Activated T-helper 2 cell treated with anti-CD3 and anti-CD28 coated beads, Interferon-gamma antibody, Interleukin-2, Interleukin-4, amounts not matched to agents 10 μg/mL and 5 μg/mL and 100 μg/mL, durations not matched to agents 14 hours and 24 hours and 36 hours (primary cell): ENCODE measurements around the gene KRTAP16-1. TPM values are rescaled to one million over a fixed set of nuclear protein-coding genes. Genes with fewer than 3 reads are reported as not detected.
"Not testable (repeated sequence)": the region's sequence is repeated elsewhere in the genome, so short reads cannot be mapped to it uniquely, and the experiment has no call there.

Experiments used
- DNase-seq: peaks from one replicate; pipeline ENCODE4 v3.0.0; 2021; ENCODE audit warnings: low spot score
- H3K27ac Mint-ChIP-seq: one replicate; pipeline ENCODE4 v1.8.0; 2021; ENCODE audit warnings: mixed read lengths
- H3K27me3 Mint-ChIP-seq: one replicate; pipeline ENCODE4 v1.8.0; 2021; ENCODE audit warnings: low read depth, mixed read lengths
- H3K36me3 Mint-ChIP-seq: one replicate; pipeline ENCODE4 v1.8.0; 2021; ENCODE audit warnings: low read depth, mixed read lengths
- H3K4me1 Mint-ChIP-seq: one replicate; pipeline ENCODE4 v1.8.0; 2021; ENCODE audit warnings: low read depth, mixed read lengths
- H3K4me3 Mint-ChIP-seq: one replicate; pipeline ENCODE4 v1.8.0; 2021; ENCODE audit warnings: low read depth, mild to moderate bottlenecking, moderate library complexity, mixed read lengths
- H3K9me3 Mint-ChIP-seq: one replicate; pipeline ENCODE4 v1.8.0; 2021; ENCODE audit warnings: mixed read lengths
- intact Hi-C: fragments of 100-400 bp; cut with micrococcal nuclease; formaldehyde crosslinking; loops from one replicate; pipeline ENCODE4 v1.15.1; 2023
- total RNA-seq: library from RNA; stranded (reverse); gene quantifications from 2 replicates; pipeline ENCODE4 v1.2.3, GENCODE V29; 2022

Gene KRTAP16-1
- total RNA-seq, 1 donor from 2014 or later: not detected

DNA sequence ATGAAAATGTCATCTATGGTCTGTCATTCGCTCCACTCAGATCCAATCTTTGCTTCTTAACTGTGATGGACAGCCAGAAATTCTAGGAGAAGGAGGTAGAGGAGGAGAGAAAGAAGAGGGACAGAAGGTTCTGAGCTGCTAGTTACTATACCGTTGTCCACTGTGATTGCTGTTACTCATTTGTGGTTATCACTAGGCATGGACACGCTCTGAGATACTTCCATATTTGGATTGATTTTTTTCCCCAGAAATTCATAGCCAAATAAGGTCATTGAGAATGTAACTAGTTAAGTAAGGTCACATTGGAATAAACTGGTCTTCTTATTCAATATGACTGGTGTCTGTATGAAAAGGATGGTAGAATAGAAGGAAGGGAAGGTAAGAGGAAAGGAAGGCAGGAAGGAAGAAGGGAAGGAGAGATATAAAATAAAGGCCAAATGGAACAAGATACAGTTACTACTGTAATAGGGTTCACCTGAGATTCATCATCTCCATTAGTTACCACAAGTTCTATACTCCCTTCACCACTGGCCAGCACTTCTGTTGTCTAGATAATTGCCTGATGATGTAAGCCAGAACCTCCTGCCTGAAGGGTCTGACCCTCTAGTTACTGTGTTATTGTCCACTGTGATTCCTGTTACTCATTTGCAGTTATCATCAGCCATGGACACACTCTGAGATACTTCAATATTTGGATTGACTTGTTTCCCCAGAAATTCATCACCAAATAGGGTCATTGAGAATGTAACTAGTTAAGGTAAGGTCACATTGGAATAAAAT, 30.7 kb downstream of the KRTAP16-1 start:
- Mint-ChIP-seq H3K36me3 (no peaks in the 10 kb centered on the region), H3K4me1 (no peaks in the 10 kb centered on the region), H3K4me3 (no peak overlapping the region), H3K9me3 (no peaks in the 10 kb centered on the region), H3K27ac (no peak overlapping the region), H3K27me3 (peaks cover 8% of the 10 kb centered on the region)
- DNase-seq: no peak
- intact Hi-C loops: no loop called here

DNA sequence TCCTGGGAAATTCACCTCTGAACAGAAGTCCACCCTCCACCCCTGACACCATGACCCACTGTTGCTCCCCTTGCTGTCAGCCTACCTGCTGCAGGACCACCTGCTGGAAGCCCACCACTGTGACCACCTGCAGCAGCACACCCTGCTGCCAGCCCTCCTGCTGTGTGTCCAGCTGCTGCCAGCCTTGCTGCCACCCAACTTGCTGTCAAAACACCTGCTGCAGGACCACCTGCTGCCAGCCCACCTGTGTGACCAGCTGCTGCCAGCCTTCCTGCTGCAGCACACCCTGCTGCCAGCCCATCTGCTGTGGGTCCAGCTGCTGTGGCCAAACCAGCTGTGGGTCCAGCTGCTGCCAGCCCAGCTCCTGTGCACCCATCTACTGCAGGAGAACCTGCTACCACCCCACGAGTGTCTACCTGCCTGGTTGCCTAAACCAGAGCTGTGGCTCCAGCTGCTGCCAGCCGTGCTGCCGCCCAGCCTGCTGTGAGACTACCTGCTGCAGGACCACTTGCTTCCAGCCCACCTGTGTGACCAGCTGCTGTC, 33.4 kb downstream of the KRTAP16-1 start, which contains the start of gene KRTAP9-7:
Gene KRTAP9-7 (plus strand): TSS at position 51 of the 543 bp plus-strand sequence. CDS start 0 bp downstream, at position 51.
- H3K4me1 Mint-ChIP-seq, DNase-seq, H3K4me3 Mint-ChIP-seq, intact Hi-C loops, H3K36me3 Mint-ChIP-seq, H3K27me3 Mint-ChIP-seq, H3K27ac Mint-ChIP-seq, H3K9me3 Mint-ChIP-seq: not testable (repeated sequence)

DNA sequence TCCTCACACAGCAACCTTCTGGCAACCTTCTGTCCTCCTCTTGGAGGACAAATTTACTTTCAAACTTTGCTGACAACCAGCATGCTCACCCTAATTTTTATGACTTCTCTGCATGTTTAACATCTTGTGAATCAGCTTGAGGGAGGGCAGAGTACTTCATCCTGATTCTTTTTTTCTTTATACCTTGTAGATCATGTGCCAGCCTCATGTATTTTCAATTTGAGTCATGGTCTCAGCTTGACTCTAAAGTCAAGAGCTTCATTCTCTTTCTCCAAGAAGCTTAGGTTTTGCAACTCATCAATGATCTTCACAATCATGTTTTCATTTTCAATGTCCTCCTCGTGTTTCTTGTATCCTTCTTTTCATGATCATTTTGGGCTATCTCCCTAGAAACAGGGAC, 37.3 kb downstream of the KRTAP16-1 start:
- no peak overlapping the region for H3K27ac Mint-ChIP-seq
- no peak for DNase-seq
- H3K27me3 Mint-ChIP-seq: no peaks in the 10 kb centered on the region
- intact Hi-C loops: no loop called here
- no peak overlapping the region for H3K4me3 Mint-ChIP-seq
- H3K4me1 Mint-ChIP-seq: no peaks in the 10 kb centered on the region
- H3K36me3 Mint-ChIP-seq: no peaks in the 10 kb centered on the region
- no peaks in the 10 kb centered on the region for H3K9me3 Mint-ChIP-seq

DNA sequence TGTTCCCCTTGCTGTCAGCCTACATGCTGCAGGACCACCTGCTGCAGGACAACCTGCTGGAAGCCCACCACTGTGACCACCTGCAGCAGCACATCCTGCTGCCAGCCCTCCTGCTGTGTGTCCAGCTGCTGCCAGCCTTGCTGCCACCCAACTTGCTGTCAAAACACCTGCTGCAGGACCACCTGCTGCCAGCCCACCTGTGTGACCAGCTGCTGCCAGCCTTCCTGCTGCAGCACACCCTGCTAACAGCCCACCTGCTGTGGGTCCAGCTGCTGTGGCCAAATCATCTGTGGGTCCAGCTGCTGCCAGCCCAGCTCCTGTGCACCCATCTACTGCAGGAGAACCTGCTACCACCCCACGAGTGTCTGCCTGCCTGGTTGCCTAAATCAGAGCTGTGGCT, 37.8 kb downstream of the KRTAP16-1 start:
- DNase-seq, H3K4me3 Mint-ChIP-seq, H3K9me3 Mint-ChIP-seq, intact Hi-C loops, H3K27me3 Mint-ChIP-seq, H3K27ac Mint-ChIP-seq, H3K4me1 Mint-ChIP-seq, H3K36me3 Mint-ChIP-seq: not testable (repeated sequence)

DNA sequence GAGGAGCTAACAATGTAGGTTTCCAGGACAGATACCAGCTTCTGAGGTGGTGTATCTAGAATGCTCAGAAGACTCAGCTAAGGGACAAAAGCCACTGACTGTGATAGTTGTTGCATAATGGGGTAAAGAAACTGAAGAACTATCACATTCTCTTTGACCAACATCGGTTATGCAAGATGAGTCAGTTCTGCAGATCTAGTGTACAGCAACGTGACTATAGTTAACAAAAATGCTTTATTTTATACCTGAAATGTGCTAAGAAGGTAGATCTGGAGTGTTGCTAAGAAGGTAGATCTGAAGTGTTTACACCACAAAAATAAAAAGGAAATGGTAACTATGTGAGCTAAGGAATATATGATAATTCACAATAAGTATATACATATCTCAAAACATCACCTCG, 41.4 kb downstream of the KRTAP16-1 start:
- H3K27me3 Mint-ChIP-seq: peaks cover 3% of the 10 kb centered on the region
- no peaks in the 10 kb centered on the region for H3K9me3 Mint-ChIP-seq
- DNase-seq: no peak
- no peak overlapping the region for H3K27ac Mint-ChIP-seq
- H3K36me3 Mint-ChIP-seq: no peaks in the 10 kb centered on the region
- H3K4me1 Mint-ChIP-seq: no peaks in the 10 kb centered on the region
- intact Hi-C loops: no loop called here
- no peak overlapping the region for H3K4me3 Mint-ChIP-seq

DNA sequence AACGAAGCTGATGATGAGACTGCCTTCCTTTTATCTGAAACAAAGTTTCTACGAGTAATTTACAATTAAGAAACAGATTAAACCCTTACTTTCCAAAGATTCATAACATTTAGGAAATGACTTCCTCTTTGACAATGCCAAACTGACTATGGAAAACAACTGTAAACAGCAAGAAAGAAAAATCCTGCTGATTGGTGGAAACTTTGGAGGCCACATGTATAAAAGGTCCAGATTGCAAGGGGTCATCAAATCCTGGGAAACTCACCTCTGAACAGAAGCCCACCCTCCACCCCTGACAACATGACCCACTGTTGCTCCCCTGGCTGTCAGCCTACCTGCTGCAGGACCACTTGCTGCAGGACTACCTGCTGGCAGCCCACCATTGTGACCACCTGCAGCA, 44.0 kb downstream of the KRTAP16-1 start, which contains the start of gene KRTAP9-6:
Gene KRTAP9-6 (plus strand): TSS at position 301 of the 400 bp plus-strand sequence. CDS start 0 bp downstream, at position 301.
- H3K36me3 Mint-ChIP-seq: no peaks in the 10 kb centered on the region
- H3K27me3 Mint-ChIP-seq: peaks cover 21% of the 10 kb centered on the region
- no peak within 1 kb of the TSS for H3K4me3 Mint-ChIP-seq
- no peak within 1 kb of the TSS for H3K27ac Mint-ChIP-seq
- H3K9me3 Mint-ChIP-seq: no peaks in the 10 kb centered on the region
- DNase-seq: no peak
- intact Hi-C loops: no loop called here
- H3K4me1 Mint-ChIP-seq: no peaks in the 10 kb centered on the region

DNA sequence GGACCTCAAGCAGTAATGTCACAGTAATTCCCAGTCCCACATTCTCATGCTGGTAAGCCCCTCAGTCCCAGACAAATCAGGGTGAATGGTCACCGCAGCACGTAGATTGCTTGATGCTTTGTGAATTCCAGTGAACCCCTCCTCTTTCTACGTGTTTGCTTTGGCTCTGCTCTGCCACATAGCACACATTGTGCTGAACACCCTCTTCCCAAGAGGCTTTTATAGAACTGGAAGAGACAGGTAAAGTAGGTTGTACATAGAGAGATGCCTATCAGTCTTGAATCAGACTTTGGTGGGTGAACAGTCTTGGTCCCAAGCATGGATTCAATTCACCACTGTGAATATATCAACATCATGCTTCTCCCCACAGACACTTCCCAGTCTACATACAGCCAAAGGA, 44.5 kb downstream of the KRTAP16-1 start:
- no peaks in the 10 kb centered on the region for H3K9me3 Mint-ChIP-seq
- peaks cover 21% of the 10 kb centered on the region for H3K27me3 Mint-ChIP-seq
- H3K36me3 Mint-ChIP-seq: no peaks in the 10 kb centered on the region
- H3K4me1 Mint-ChIP-seq: no peaks in the 10 kb centered on the region
- no peak overlapping the region for H3K27ac Mint-ChIP-seq
- no peak for DNase-seq
- intact Hi-C loops: no loop called here
- H3K4me3 Mint-ChIP-seq: no peak overlapping the region

DNA sequence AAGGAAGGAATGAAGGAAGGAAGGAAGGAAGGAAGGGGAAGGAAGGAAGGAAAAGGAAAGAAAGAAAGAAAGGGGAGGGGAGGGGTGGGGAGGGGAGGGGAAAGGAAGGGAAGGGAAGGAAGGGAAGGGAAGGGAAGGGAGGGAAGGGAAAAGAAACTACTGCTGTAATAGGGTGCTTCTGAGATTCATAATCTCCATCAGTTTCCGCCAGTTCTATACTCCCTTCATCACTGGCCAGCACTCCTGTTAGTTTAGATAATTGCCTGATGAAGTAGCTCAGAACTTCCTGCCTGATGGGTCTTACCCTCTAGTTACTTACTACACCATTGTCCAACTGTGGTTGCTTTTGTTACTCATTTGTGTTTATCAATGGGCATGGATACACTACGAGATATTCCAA, 45.9 kb downstream of the KRTAP16-1 start:
- H3K4me3 Mint-ChIP-seq: no peak overlapping the region
- no peak for DNase-seq
- intact Hi-C loops: no loop called here

DNA sequence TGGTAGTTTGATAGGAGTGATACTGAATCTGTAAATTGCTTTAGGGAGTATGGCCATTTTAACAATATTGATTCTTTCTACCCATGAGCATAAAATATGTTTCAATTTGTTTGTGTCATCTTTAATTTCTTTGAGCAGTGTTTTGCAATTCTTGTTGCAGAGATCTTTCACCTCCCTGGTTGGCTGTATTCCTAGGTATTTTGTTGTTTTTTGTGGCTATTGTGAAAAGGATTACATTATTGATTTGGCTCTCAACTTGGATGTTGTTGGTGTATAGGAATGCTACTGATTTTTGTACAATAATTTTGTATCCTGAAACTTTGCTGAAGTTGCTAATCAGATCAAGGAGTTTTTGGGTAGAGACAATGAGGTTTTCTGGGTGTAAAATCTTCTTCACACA, 50.7 kb downstream of the KRTAP16-1 start:
- H3K27me3 Mint-ChIP-seq: peaks cover 41% of the 10 kb centered on the region
- intact Hi-C loops: no loop called here
- no peaks in the 10 kb centered on the region for H3K9me3 Mint-ChIP-seq
- no peaks in the 10 kb centered on the region for H3K4me1 Mint-ChIP-seq
- H3K27ac Mint-ChIP-seq: no peak overlapping the region
- DNase-seq: no peak
- H3K36me3 Mint-ChIP-seq: no peaks in the 10 kb centered on the region
- no peak overlapping the region for H3K4me3 Mint-ChIP-seq

More for the DNA sequence above, 45.9 kb downstream of the KRTAP16-1 start:
- Mint-ChIP-seq H3K27me3 (peaks cover 25% of the 10 kb centered on the region), H3K36me3 (no peaks in the 10 kb centered on the region), H3K9me3 (no peaks in the 10 kb centered on the region), H3K27ac (no peak overlapping the region), H3K4me1 (no peaks in the 10 kb centered on the region)

Other genes with a start within 250 kb of the KRTAP16-1 start
- not detected in 2 replicates for gene KRTAP2-3, start 249.2 kb downstream of the KRTAP16-1 start, total RNA-seq
- gene KRTAP2-4, start 243.4 kb downstream of the KRTAP16-1 start, total RNA-seq: not detected in 2 replicates
- not detected in 2 replicates for gene KRTAP4-7, start 225.2 kb downstream of the KRTAP16-1 start, total RNA-seq
- gene KRTAP4-8, start 211.2 kb downstream of the KRTAP16-1 start, total RNA-seq: not detected in 2 replicates
- not detected in 2 replicates for gene KRTAP4-16, start 207.1 kb downstream of the KRTAP16-1 start, total RNA-seq
- gene KRTAP4-9, start 203.9 kb downstream of the KRTAP16-1 start, total RNA-seq: not detected in 2 replicates
- not detected in 2 replicates for gene KRTAP4-11, start 190.9 kb downstream of the KRTAP16-1 start, total RNA-seq
- gene KRTAP4-12, start 185.1 kb downstream of the KRTAP16-1 start, total RNA-seq: not detected in 2 replicates
- not detected in 2 replicates for gene KRTAP4-6, start 168.8 kb downstream of the KRTAP16-1 start, total RNA-seq
- not detected in 2 replicates for gene KRTAP4-5, start 159.5 kb downstream of the KRTAP16-1 start, total RNA-seq
- gene KRTAP4-4, start 148.6 kb downstream of the KRTAP16-1 start, total RNA-seq: not detected in 2 replicates
- gene KRTAP4-3, start 141.1 kb downstream of the KRTAP16-1 start, total RNA-seq: not detected in 2 replicates
- gene KRTAP4-2, start 131.1 kb downstream of the KRTAP16-1 start, total RNA-seq: not detected in 2 replicates
- not detected in 2 replicates for gene KRTAP4-1, start 124.4 kb downstream of the KRTAP16-1 start, total RNA-seq
- gene KRTAP9-1, start 119.4 kb downstream of the KRTAP16-1 start, total RNA-seq: not detected in 2 replicates
- not detected in 2 replicates for gene KRTAP9-2, start 82.7 kb downstream of the KRTAP16-1 start, total RNA-seq
- gene KRTAP9-3, start 76.9 kb downstream of the KRTAP16-1 start, total RNA-seq: not detected in 2 replicates
- gene KRTAP9-8, start 71.3 kb downstream of the KRTAP16-1 start, total RNA-seq: not detected in 2 replicates
- not detected in 2 replicates for gene KRTAP9-4, start 59.6 kb downstream of the KRTAP16-1 start, total RNA-seq
- gene KRTAP9-9, start 53.9 kb downstream of the KRTAP16-1 start, total RNA-seq: not detected in 2 replicates
- gene KRTAP9-6, start 43.9 kb downstream of the KRTAP16-1 start, total RNA-seq: not detected in 2 replicates
- not detected in 2 replicates for gene KRTAP9-7, start 33.6 kb downstream of the KRTAP16-1 start, total RNA-seq
- gene KRTAP29-1, start 6.5 kb downstream of the KRTAP16-1 start, total RNA-seq: not detected in 2 replicates
- not detected in 2 replicates for gene KRTAP17-1, start 6.4 kb upstream of the KRTAP16-1 start, total RNA-seq
- not detected in 2 replicates for gene KRT33A, start 41.5 kb upstream of the KRTAP16-1 start, total RNA-seq
- gene KRT33B, start 60.5 kb upstream of the KRTAP16-1 start, total RNA-seq: not detected in 2 replicates
- not detected in 2 replicates for gene KRT34, start 73.0 kb upstream of the KRTAP16-1 start, total RNA-seq
- gene KRT31, start 88.3 kb upstream of the KRTAP16-1 start, total RNA-seq: not detected in 2 replicates
- gene KRT37, start 115.3 kb upstream of the KRTAP16-1 start, total RNA-seq: not detected in 2 replicates
- not detected in 2 replicates for gene KRT38, start 131.7 kb upstream of the KRTAP16-1 start, total RNA-seq
- gene KRT32, start 158.1 kb upstream of the KRTAP16-1 start, total RNA-seq: not detected in 2 replicates
- gene KRT35, start 171.8 kb upstream of the KRTAP16-1 start, total RNA-seq: not detected in 2 replicates
- gene KRT36, start 180.6 kb upstream of the KRTAP16-1 start, total RNA-seq: not detected in 2 replicates
- gene KRT13, start 196.3 kb upstream of the KRTAP16-1 start, total RNA-seq: not detected in 2 replicates
- gene KRT15, start 209.6 kb upstream of the KRTAP16-1 start, total RNA-seq: not detected in 2 replicates
- gene KRT19, start 219.0 kb upstream of the KRTAP16-1 start, total RNA-seq: not detected in 2 replicates